ENCODE measurements around the gene MYRFL.
"Not testable (repeated sequence)": the region's sequence is repeated elsewhere in the genome, so short reads cannot be mapped to it uniquely, and the experiment has no call there.

The MYRFL gene

DNA sequence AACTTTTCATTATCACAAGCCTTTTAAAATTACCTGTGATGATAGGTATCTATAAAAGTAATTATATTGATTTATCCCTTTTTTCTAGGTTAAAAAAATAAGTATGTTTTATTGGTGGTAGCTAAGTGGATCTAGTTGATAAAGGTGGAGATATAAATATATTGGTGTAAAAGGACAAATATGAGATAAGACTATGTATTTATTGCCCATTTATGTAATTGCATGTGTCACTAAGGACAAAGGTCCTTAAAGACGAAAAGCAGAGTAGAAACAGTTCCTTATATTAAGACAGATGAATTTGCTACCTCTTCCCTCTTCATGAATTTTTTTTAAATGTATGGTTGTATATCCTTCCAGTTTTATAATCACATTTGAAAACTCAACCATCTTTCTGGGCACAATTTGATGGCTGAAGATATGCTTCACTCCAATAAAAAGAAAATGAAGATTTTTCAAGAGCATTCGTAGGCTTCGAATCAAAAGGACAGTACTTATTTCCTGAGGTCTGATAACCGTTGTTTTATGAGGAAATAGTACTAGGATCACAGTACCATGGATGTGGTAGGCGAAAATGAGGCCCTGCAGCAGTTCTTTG lies at the start of gene MYRFL:
MYRFL (plus strand) TSS at position 262 of the 595 bp plus-strand sequence; CDS start at position 553, 291 bp downstream.
- DNase-seq = no peak

DNA sequence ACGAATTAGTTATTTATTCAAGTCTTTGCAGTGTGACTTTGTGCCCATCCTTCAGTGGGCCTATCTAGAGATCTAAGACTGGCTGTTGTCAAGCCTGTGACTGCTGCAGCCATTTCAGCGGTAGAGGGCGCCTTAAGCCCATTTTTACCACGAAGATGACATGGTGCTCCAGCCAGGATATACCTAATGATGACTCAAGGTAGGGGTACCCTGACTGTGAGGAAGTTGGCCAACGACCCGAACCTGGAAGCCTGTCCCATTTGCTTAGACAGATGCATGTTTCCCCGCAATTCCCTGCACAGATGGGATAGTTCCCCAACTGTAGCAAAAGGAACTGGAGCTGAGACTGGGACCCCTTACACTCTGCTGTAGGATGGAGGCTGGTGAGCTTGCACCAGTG lies 45.1 kb upstream of the MYRFL start:
- DNase-seq = no peak

DNA sequence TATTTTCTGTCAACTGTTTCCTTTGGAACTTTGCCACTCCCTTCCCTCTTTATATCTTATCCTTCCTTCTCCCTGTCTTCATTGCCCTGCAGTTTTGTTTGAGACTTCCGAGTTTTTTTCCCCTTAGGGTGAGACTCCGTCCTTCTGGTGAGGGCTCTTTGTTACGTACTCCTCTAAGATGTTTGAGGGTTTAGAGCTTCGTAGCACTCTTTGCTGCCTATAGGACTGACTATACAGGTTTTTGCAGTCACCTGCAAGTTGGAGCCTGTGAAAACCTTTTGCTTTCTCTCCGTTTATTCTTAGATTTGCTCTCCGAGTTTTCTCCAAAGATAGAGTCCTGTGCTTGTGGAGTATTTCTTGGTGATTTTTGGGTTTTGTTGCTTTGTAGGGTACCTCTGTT lies 41.7 kb upstream of the MYRFL start:
- DNase-seq = no peak

DNA sequence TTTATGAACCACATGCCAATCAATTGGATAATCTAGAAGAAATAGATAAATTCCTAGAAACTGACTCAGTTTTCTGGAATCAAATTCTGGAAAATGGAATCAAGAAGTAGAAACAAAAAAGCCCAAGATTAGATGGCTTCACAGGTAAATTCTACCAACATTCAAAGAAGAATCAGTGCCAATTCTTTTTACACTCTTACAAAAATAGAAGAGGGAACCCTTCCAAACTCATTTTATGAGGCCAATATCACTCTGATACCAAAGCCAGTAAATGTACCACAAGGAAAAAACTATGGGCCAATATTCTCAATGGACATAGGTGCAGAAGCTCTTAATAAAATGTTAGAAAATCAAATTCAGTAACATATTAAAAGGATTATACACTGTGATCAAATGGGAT lies 35.7 kb upstream of the MYRFL start:
- no peak for DNase-seq

DNA sequence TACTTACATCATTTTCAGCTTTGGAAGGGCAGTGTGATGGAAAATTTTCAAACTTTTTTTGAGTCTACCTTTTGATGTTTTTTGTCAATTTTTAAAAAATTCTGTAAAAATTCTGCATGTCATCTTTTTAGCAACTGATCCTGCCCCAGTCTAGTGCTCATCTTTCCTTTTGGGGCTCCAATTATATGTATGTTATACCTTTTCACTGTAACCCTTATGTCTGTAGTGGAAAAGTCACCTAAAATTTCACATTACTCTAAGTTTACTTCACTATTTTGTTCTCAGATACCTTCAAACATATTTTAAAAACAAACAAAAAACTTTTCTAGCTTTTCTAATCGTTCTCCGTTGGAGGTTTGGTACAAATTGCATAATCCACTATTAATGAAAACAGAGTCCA lies 32.5 kb upstream of the MYRFL start:
- no peak for DNase-seq

DNA sequence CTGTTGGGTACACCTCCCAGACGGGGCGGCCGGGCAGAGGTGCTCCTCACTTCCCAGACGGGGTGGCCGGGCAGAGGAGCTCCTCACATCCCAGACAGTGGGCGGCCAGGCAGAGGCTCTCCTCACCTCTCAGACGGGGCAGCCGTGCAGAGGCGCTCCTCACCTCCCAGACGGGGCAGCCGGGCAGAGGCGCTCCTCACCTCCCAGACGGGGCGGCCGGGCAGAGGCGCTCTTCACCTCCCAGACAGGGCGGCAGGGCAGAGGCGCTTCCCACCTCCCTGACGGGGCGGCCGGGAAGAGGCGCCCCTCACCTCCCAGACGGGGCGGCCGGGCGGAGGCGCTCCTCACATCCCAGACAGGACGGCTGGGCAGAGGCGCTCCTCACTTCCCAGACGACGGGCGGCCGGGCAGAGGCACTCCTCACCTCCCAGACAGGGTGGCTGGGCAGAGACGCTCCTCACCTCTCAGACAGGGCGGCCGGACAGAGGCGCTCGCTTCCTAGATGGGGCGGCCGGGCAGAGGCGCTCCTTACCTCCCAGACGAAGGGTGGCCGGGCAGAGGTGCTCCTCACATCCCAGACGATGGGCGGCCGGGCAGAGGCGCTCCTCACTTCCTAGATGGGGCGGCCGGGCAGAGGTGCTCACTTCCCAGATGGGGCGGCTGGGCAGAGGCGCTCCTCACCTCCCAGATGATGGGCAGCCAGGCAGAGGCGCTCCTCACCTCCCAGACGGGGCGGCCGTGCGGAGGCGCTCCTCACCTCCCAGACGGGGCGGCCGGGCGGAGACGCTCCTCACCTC lies 17.7 kb upstream of the MYRFL start:
- not testable (repeated sequence) for DNase-seq

DNA sequence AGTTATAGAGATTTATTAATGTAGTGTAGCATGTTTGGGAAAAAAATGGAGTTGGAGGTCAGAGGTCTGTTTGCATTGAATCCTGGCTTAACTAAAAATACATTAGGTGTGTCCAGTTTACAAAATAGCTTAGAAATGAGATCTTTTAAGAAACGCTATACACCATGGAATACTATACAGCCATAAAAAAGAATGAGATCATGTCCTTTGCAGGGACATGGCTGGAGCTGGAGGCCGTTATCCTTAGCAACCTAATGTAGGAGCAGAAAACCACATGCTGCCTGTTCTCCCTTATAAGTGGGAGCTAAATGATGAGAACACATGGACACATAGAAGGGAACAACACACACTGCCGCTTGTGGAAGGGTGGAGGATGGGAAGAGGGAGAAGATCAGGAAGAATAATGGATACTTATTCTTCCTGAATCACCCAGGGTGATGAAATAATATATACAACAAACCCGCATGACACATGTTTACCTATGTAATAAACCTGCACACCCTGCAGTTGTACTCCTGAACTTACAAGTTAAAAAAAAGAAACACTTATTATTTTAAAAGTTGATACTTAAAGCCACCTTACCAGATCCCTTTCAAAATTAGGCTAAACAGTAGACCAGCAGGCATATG lies 14.0 kb upstream of the MYRFL start:
- DNase-seq = no peak

DNA sequence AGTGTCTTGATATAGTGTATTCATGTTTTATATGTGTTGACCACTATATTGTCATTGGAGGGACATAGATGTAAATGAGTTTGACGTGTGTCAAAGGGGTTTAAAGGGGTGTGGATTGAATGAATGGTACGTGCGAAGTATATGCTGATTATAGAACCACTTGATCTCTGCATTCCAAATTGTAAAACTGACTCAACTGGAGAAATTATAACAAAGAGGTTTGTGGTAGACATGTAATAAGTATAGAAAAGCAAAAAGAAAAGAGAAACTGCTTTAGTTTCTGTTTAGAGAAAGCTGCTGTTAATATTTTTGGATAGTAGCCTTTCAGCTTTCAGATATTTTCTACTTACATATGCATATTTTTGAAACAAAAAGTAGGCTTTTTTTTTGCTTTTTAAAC lies 8.9 kb upstream of the MYRFL start:
- DNase-seq = no peak

DNA sequence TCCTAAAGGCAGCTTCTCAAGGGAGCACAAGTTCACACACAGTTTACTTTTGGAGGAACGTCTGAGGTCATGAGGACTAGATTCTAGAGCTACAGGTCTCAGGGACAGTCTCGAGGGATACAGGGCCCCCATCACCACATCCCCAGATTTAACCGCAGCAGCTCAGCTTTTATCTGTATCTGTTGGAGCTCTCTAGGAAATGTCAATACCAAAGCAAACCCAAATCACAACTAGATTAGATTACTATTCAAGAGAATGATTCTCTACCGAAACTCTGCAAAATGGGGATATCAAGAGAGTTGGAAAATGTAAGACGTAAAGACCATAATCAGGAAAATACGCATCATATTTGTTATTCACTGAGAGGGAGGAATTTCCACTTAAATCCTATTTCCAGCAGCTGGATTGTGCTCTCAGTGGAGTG lies 4.0 kb upstream of the MYRFL start:
- no peak for DNase-seq

DNA sequence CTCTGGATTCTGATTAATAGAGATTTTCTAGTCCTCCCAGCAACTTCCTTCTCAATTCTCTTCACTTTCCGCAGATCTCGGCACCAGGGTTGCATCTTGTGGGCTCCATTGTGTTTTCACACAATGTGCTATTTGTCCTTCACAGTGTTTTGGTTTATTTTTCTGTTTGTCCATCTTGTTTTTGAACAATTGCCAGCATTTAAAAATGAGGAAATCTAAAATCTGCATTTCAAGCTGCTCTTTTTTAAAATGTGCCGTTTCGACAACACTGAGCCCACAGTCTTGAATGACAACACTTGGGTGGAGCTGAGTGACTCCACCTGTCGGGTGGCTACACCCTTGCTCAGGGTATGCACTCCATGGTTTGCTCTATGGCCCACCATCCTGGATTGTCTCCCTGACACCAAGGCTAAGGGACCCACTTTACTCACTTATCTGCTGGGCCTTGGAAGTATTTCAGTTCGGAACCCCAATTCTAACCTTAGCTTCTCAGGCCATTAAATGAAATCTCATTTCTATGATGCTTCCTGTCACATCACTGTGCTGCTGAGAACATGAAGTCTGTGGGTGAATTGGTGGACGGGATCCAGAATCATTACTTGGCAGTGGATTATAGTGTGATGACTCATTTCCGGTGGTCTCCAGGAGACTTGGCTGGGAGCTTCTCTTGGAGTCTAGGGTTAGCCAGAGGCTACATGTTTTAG lies 3.4 kb upstream of the MYRFL start:
- peak; percentile 47 for DNase-seq

DNA sequence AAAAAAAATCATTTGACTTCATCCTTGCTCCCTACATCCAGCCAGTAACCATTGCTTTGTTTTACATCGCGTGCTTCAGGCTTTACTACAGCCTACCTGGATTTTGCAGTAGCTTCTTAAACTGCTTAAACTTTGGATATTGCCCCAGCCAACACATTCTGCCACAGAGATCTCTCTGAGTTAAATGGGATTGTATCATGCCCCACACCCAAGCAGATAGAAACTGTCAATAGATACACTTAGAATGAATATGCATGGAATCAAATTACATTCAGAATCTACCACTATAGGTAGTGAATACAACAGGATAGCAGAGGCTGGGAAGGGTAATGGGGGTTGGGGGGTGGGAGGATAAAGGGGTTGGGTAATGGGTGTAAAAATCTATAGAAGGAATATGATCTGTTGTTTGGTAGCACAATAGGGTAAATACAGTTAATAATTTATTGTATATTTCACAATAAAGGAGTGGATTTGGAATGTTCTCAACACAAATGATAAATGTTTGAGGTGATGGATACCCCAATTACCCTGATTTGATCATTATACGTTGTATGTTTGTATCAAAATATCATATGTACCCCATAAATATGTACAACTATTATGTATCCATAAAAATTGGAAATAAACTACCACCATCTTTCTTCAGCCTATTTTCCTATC lies 2.7 kb upstream of the MYRFL start:
- DNase-seq = no peak

DNA sequence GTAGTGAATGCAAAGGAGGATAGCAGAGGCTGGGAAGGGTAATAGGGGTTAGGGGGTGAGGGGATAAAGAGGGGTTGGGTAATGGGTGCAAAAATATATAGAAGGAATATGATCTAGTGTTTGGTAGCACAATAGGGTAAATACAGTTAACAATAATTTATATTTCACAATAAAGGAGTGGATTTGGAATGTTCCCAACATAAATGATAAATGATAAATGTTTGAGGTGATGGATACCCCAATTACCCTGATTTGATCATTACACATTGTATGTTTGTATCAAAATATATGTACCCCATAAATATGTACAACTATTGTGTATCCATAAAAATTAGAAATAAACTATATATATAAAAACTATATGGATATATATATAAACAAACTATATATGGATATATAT lies 999 bp upstream of the MYRFL start:
- DNase-seq = no peak

DNA sequence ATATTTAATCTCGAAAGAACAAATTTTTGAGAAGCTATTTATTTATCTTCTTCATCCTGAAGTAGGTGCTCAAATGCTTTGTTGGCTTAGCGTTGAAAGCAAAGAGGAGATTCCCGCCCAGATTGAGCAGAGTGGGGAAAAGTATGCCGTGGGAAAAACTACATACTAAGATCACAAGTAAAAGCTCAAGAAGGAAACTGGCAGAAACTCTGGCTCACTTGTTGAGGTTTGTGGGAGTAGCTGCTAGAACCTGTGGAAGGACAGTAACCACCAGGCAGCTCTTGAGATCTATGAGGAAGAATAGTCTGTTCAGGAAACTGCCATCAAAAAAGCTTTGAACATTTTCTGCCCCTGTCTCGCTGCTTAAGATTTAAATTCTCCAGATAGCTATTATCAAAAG lies 3.9 kb downstream of the MYRFL start:
- DNase-seq = no peak

DNA sequence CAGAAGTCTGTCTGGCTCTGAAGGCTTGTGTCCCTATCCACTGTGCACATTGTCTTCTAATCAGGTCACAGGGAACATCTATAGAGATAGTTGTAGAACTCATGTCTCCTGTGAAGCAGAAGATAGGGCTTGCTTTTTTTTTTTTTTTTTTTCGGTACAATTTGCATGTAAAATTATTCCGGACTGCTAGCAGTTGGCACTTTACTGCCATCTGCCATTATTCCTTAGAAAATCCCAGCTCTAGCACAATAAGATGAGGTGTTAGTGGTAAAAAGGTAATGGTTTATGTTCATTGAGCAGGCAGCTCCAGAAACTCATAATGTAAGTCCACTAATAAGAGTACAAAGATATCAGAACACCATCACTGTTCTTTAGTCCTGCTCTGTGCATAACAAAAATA lies 8.7 kb downstream of the MYRFL start:
- no peak for DNase-seq

DNA sequence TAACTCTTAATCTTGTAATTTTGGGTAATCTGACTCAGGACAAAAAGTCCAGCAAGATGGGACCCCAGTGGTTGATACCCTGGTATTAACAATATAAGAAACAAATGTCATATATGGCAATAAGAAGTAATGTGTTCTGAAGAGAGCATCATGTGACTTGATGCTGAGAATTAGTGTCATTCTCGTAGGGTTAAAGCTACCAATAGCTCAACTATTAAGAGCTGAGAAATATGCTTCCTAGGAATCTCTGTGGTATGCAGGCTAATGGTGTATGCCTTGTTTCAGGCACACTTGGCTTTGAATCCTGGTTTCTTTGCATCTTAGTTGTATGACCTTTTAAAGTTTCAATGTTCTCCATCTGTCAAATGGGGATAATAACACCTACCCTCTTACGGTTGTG lies 9.1 kb downstream of the MYRFL start:
- DNase-seq = no peak

DNA sequence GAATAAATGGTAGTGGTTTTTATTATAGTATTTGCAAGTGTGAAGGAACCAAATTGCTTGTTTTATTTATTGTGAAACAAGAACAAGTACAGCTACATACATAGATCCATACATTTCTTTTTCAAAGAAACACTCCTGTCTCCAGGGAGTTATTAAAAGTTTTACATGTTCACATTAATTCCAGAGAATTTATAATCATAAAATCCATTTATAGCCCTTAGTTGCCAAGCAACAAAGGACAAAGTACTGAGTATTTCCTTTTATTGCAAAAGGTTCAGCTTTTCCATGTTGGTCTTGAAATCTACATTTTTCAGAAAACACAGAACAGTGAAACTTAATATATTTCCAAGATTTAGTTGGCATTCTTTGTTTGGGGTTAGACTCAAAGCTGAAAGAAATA lies 9.5 kb downstream of the MYRFL start:
- DNase-seq = no peak

DNA sequence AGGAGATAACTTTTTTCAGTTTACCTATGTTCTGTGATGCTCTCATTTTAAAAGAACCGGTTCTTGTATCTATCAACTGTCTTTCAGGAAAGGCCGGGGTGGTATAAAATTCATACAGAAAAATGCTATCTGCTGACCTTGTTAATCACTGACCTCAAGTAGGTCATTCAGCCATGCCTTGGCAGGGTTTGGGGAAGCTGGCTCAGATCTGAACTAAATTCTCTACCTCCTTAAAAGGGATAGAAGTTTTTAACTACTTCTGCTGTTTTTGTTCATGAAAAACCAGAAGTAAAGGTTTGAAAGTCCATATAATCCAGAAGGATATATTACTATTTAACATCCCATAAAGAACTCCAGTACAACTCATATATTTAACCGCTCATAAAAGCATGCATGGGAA lies 10.1 kb downstream of the MYRFL start:
- no peak for DNase-seq

DNA sequence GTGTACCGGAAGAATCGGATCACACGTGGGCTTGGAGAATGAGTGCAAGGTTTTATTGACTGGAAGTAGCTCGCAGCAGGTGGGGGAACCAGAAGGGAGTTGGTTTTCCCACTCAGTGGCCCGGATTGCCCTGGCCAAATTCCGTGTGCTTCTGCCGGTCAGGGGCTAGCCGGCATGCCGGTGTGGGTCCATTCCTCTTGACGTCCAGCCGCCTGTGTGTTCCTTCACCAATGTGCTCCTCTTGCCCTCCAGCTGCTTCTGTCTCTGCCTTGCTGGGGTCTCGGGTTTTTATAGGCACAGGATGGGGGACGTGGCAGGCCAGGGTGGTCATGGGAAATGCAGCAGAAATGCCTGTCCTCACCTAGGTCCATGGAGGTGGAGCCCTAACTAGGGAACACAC lies 11.0 kb downstream of the MYRFL start:
- no peak for DNase-seq

DNA sequence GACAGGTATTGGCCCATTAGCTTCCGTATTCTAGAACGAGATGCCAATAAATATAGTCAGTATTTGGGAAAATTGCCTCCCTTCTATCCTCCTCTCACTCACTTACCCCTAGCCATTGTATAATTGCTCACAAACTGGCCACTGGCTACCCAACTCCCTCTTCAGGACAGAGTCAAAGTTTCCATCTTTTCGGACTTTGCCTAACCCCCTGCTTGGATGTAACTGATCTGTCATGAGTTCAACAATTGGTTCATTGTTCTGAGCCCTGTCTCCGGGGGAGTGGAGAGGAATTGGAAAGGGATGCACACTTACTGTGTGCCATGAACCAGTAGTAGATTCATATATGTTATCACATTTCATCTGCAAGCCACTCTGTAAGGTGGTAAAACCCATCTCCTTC lies 12.2 kb downstream of the MYRFL start:
- DNase-seq = no peak

DNA sequence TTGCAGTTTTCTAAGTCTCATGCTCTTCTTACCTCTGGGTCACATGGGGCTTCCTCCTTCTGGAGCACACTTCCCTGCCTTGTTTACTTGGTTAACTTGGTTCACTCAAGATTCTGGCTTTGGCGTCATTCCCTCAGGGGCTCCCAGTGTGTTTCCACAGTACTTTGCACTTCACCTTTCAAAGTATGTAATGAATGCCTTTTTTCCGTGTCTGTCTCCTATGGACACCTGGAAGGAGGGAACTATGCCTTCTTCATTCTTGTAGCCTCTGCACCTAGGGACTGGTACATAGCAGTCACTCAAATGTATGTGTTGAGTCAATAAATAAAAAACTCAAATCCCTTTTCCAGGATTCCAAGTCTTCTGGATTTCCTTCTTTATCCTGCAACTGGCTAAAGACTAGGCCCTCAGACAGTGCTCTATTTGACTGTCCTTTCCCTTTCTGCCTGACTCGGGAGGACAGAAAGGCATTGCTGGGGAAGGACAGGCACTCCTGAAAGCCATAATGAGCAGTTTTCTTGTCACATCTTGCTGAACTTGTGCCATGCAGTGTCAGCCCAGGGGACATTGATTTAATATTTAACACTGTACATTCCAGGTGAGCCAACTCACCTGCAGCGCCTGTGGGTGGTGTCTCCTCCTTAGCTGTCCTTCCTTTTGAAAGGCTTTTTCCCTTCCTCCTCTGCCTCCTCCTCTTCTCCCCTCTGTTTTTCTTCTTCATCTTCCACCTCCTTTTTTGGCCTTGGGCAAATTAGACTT lies 12.8 kb downstream of the MYRFL start:
- no peak for DNase-seq

DNA sequence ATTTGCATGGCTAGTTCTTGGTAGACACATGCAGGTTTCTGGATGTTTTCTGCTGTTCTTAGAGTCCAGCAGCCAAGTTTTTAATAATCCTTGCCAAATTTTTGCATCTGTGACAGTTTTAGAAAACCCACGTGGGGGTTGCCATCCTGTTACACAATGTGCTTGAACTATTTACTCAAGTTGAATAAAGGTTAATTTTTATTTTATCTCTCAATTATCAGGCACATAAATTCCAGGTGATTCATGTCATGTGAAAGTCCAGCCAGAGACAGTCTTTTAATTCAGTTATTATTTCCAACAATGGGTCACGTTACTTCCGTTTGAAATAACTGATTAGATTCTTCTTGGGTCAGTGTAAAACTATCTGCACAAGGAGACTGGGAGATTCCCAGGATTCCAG lies 15.7 kb downstream of the MYRFL start:
- DNase-seq = no peak

DNA sequence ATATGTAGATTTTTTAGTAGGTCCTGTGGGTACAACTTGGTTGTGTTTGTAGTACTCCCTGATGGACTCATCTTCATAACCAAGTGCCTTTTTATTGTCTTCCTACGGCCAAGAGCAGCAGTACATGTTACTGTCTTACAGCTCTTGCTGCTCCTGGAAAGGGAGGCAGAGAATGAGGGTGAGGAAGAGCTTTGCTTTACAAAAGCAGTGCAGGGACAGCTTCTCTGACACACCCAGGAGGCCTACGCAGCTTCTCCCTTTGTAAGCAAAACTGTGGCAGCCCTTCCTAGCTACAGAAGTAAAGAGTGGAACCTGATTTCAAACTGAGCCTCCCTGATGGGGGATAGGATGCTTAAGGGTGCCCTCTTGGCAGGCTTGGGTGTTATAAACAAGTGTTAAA lies 18.6 kb downstream of the MYRFL start:
- no peak for DNase-seq
